ENCODE results near the gene DUOX1.
"Not testable (repeated sequence)": the region's sequence is repeated elsewhere in the genome, so short reads cannot be mapped to it uniquely, and the experiment has no call there.

Gene DUOX1

GRCh38 chr15:45129651-45130129 is at the start of gene DUOX1, which contains the start of gene DUOXA1:
DUOX1 (plus strand) TSS chr15:45129994; CDS start chr15:45131967, 1,973 bp downstream.
DUOXA1 (minus strand) TSS chr15:45129879; CDS start chr15:45123014, 6,865 bp downstream.
- Histone ChIP-seq H3K4me1 (ENCODE audit: control insufficient read depth in 2 of 2, insufficient read depth in 2 of 2, low read length in 2 of 2) (peaks cover 3 to 5% of the 10 kb centered on the region in 2 donors), H3K4me3 (ENCODE audit: low read length in 2 of 2) (peak within 1 kb of the TSS; percentile 33 to 42), H3K9me3 (ENCODE audit: control insufficient read depth in 2 of 2, low read length in 2 of 2) (no peaks in the 10 kb centered on the region), H3K27ac (ENCODE audit: low read depth in 2 of 2, low read length in 2 of 2) (no peak within 1 kb of the TSS), H3K9ac (ENCODE audit: low read depth in 1 of 2, low read length in 2 of 2) (no peak within 1 kb of the TSS), H3K27me3 (ENCODE audit: control insufficient read depth in 2 of 2, insufficient read depth in 2 of 2, low read length in 2 of 2) (peaks cover 43 to 47% of the 10 kb centered on the region in 2 donors), H3K36me3 (ENCODE audit: control insufficient read depth in 2 of 2, insufficient read depth in 2 of 2, low read length in 2 of 2) (no peaks in the 10 kb centered on the region)

- H3K27ac ChIP-seq (ENCODE audit: low read depth in 2 of 2, low read length in 2 of 2); H3K4me3 ChIP-seq (ENCODE audit: low read length in 2 of 2); H3K27me3 ChIP-seq (ENCODE audit: control insufficient read depth in 2 of 2, insufficient read depth in 2 of 2, low read length in 2 of 2); H3K9ac ChIP-seq (ENCODE audit: low read depth in 1 of 2, low read length in 2 of 2); H3K36me3 ChIP-seq (ENCODE audit: control insufficient read depth in 2 of 2, insufficient read depth in 2 of 2, low read length in 2 of 2); H3K9me3 ChIP-seq (ENCODE audit: control insufficient read depth in 2 of 2, low read length in 2 of 2); H3K4me1 ChIP-seq (ENCODE audit: control insufficient read depth in 2 of 2, insufficient read depth in 2 of 2, low read length in 2 of 2): not testable (repeated sequence)
Observed at GRCh38 chr15:45080593-45080992, 49.2 kb upstream of the DUOX1 start.

GRCh38 chr15:45082412-45082811 is 47.4 kb upstream of the DUOX1 start:
- H3K27me3 ChIP-seq (ENCODE audit: control insufficient read depth in 2 of 2, insufficient read depth in 2 of 2, low read length in 2 of 2); H3K9ac ChIP-seq (ENCODE audit: low read depth in 1 of 2, low read length in 2 of 2); H3K4me3 ChIP-seq (ENCODE audit: low read length in 2 of 2); H3K27ac ChIP-seq (ENCODE audit: low read depth in 2 of 2, low read length in 2 of 2); H3K36me3 ChIP-seq (ENCODE audit: control insufficient read depth in 2 of 2, insufficient read depth in 2 of 2, low read length in 2 of 2); H3K4me1 ChIP-seq (ENCODE audit: control insufficient read depth in 2 of 2, insufficient read depth in 2 of 2, low read length in 2 of 2); H3K9me3 ChIP-seq (ENCODE audit: control insufficient read depth in 2 of 2, low read length in 2 of 2): not testable (repeated sequence)

- Histone ChIP-seq H3K9ac (ENCODE audit: low read depth in 1 of 2, low read length in 2 of 2) (no peak overlapping the region), H3K27ac (ENCODE audit: low read depth in 2 of 2, low read length in 2 of 2) (no peak overlapping the region), H3K9me3 (ENCODE audit: control insufficient read depth in 2 of 2, low read length in 2 of 2) (no peaks in the 10 kb centered on the region), H3K4me3 (ENCODE audit: low read length in 2 of 2) (no peak overlapping the region), H3K27me3 (ENCODE audit: control insufficient read depth in 2 of 2, insufficient read depth in 2 of 2, low read length in 2 of 2) (no peaks in the 10 kb centered on the region), H3K4me1 (ENCODE audit: control insufficient read depth in 2 of 2, insufficient read depth in 2 of 2, low read length in 2 of 2) (no peaks in the 10 kb centered on the region), H3K36me3 (ENCODE audit: control insufficient read depth in 2 of 2, insufficient read depth in 2 of 2, low read length in 2 of 2) (no peaks in the 10 kb centered on the region)
Observed at GRCh38 chr15:45083223-45083622, 46.6 kb upstream of the DUOX1 start.

GRCh38 chr15:45084163-45084562 is 45.6 kb upstream of the DUOX1 start:
- no peaks in the 10 kb centered on the region for H3K4me1 ChIP-seq (ENCODE audit: control insufficient read depth in 2 of 2, insufficient read depth in 2 of 2, low read length in 2 of 2)
- no peaks in the 10 kb centered on the region for H3K27me3 ChIP-seq (ENCODE audit: control insufficient read depth in 2 of 2, insufficient read depth in 2 of 2, low read length in 2 of 2)
- no peak overlapping the region for H3K9ac ChIP-seq (ENCODE audit: low read depth in 1 of 2, low read length in 2 of 2)
- H3K9me3 ChIP-seq (ENCODE audit: control insufficient read depth in 2 of 2, low read length in 2 of 2), result no peaks in the 10 kb centered on the region
- no peak overlapping the region for H3K4me3 ChIP-seq (ENCODE audit: low read length in 2 of 2)
- no peaks in the 10 kb centered on the region for H3K36me3 ChIP-seq (ENCODE audit: control insufficient read depth in 2 of 2, insufficient read depth in 2 of 2, low read length in 2 of 2)
- H3K27ac ChIP-seq (ENCODE audit: low read depth in 2 of 2, low read length in 2 of 2), result no peak overlapping the region

- Histone ChIP-seq H3K9me3 (ENCODE audit: control insufficient read depth in 2 of 2, low read length in 2 of 2) (no peaks in the 10 kb centered on the region), H3K27me3 (ENCODE audit: control insufficient read depth in 2 of 2, insufficient read depth in 2 of 2, low read length in 2 of 2) (no peaks in the 10 kb centered on the region), H3K4me3 (ENCODE audit: low read length in 2 of 2) (no peak overlapping the region), H3K36me3 (ENCODE audit: control insufficient read depth in 2 of 2, insufficient read depth in 2 of 2, low read length in 2 of 2) (no peaks in the 10 kb centered on the region), H3K27ac (ENCODE audit: low read depth in 2 of 2, low read length in 2 of 2) (no peak overlapping the region), H3K9ac (ENCODE audit: low read depth in 1 of 2, low read length in 2 of 2) (no peak overlapping the region), H3K4me1 (ENCODE audit: control insufficient read depth in 2 of 2, insufficient read depth in 2 of 2, low read length in 2 of 2) (no peaks in the 10 kb centered on the region)
Observed at GRCh38 chr15:45087513-45087912, 42.3 kb upstream of the DUOX1 start.

GRCh38 chr15:45088801-45089711 is 40.7 kb upstream of the DUOX1 start:
- H3K4me1 ChIP-seq (ENCODE audit: control insufficient read depth in 2 of 2, insufficient read depth in 2 of 2, low read length in 2 of 2), result no peaks in the 10 kb centered on the region
- no peaks in the 10 kb centered on the region for H3K27me3 ChIP-seq (ENCODE audit: control insufficient read depth in 2 of 2, insufficient read depth in 2 of 2, low read length in 2 of 2)
- H3K4me3 ChIP-seq (ENCODE audit: low read length in 2 of 2), result no peak overlapping the region
- H3K36me3 ChIP-seq (ENCODE audit: control insufficient read depth in 2 of 2, insufficient read depth in 2 of 2, low read length in 2 of 2), result no peaks in the 10 kb centered on the region
- H3K27ac ChIP-seq (ENCODE audit: low read depth in 2 of 2, low read length in 2 of 2), result no peak overlapping the region
- no peak overlapping the region for H3K9ac ChIP-seq (ENCODE audit: low read depth in 1 of 2, low read length in 2 of 2)
- no peaks in the 10 kb centered on the region for H3K9me3 ChIP-seq (ENCODE audit: control insufficient read depth in 2 of 2, low read length in 2 of 2)

- Histone ChIP-seq H3K9ac (ENCODE audit: low read depth in 1 of 2, low read length in 2 of 2) (no peak overlapping the region), H3K36me3 (ENCODE audit: control insufficient read depth in 2 of 2, insufficient read depth in 2 of 2, low read length in 2 of 2) (no peaks in the 10 kb centered on the region), H3K4me3 (ENCODE audit: low read length in 2 of 2) (no peak overlapping the region), H3K27me3 (ENCODE audit: control insufficient read depth in 2 of 2, insufficient read depth in 2 of 2, low read length in 2 of 2) (no peaks in the 10 kb centered on the region), H3K4me1 (ENCODE audit: control insufficient read depth in 2 of 2, insufficient read depth in 2 of 2, low read length in 2 of 2) (no peaks in the 10 kb centered on the region), H3K27ac (ENCODE audit: low read depth in 2 of 2, low read length in 2 of 2) (no peak overlapping the region), H3K9me3 (ENCODE audit: control insufficient read depth in 2 of 2, low read length in 2 of 2) (no peaks in the 10 kb centered on the region)
Observed at GRCh38 chr15:45089712-45090373, 40.0 kb upstream of the DUOX1 start.

- no peaks in the 10 kb centered on the region for H3K36me3 ChIP-seq (ENCODE audit: control insufficient read depth in 2 of 2, insufficient read depth in 2 of 2, low read length in 2 of 2)
- no peaks in the 10 kb centered on the region for H3K4me1 ChIP-seq (ENCODE audit: control insufficient read depth in 2 of 2, insufficient read depth in 2 of 2, low read length in 2 of 2)
- H3K9me3 ChIP-seq (ENCODE audit: control insufficient read depth in 2 of 2, low read length in 2 of 2), result no peaks in the 10 kb centered on the region
- no peaks in the 10 kb centered on the region for H3K27me3 ChIP-seq (ENCODE audit: control insufficient read depth in 2 of 2, insufficient read depth in 2 of 2, low read length in 2 of 2)
- H3K9ac ChIP-seq (ENCODE audit: low read depth in 1 of 2, low read length in 2 of 2), result no peak overlapping the region
- H3K27ac ChIP-seq (ENCODE audit: low read depth in 2 of 2, low read length in 2 of 2), result no peak overlapping the region
- H3K4me3 ChIP-seq (ENCODE audit: low read length in 2 of 2), result no peak overlapping the region
Observed at GRCh38 chr15:45091161-45091560, 38.6 kb upstream of the DUOX1 start.

GRCh38 chr15:45091576-45091975 is 38.2 kb upstream of the DUOX1 start:
- no peak overlapping the region for H3K4me3 ChIP-seq (ENCODE audit: low read length in 2 of 2)
- no peaks in the 10 kb centered on the region for H3K4me1 ChIP-seq (ENCODE audit: control insufficient read depth in 2 of 2, insufficient read depth in 2 of 2, low read length in 2 of 2)
- no peaks in the 10 kb centered on the region for H3K9me3 ChIP-seq (ENCODE audit: control insufficient read depth in 2 of 2, low read length in 2 of 2)
- H3K9ac ChIP-seq (ENCODE audit: low read depth in 1 of 2, low read length in 2 of 2), result no peak overlapping the region
- H3K27me3 ChIP-seq (ENCODE audit: control insufficient read depth in 2 of 2, insufficient read depth in 2 of 2, low read length in 2 of 2), result no peaks in the 10 kb centered on the region
- no peaks in the 10 kb centered on the region for H3K36me3 ChIP-seq (ENCODE audit: control insufficient read depth in 2 of 2, insufficient read depth in 2 of 2, low read length in 2 of 2)
- H3K27ac ChIP-seq (ENCODE audit: low read depth in 2 of 2, low read length in 2 of 2), result no peak overlapping the region

Measured in mucosa of rectum (tissue), 2 donors.